Measurements from ENCODE around the gene RGS10.

RGS10 gene

DNA sequence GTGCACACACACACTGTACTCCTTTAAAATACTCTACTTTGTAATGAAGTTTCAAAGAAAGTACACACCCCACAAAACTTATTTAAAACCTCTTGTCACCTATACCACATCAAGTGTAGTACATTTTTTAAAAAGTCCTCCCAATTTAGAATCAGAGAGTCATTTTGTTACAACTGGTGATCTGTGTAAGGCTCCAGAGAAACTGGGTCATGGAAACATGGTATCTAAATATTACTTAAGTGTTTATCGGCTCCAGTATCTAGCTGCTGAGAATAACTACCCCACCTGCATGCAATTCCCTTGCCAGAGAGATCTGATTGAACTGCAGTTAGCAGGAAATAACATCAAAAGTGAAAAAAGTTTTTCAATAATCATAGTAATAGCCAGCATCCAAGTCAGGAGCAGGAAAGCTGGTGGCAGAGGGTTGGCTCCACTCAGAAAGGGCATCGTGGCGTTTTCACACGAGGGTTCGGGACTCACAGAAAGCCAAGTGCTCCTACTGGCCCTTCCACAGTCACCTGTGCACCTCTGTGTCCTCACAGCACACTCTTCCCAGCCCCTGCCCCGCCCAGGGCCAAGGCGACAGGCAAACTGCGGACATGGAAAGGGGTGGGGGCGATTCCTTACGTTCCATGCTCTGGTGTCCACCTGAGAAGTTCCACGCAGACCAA, 6.5 kb downstream of the RGS10 start:
- TF ChIP-seq, protein P1, sequence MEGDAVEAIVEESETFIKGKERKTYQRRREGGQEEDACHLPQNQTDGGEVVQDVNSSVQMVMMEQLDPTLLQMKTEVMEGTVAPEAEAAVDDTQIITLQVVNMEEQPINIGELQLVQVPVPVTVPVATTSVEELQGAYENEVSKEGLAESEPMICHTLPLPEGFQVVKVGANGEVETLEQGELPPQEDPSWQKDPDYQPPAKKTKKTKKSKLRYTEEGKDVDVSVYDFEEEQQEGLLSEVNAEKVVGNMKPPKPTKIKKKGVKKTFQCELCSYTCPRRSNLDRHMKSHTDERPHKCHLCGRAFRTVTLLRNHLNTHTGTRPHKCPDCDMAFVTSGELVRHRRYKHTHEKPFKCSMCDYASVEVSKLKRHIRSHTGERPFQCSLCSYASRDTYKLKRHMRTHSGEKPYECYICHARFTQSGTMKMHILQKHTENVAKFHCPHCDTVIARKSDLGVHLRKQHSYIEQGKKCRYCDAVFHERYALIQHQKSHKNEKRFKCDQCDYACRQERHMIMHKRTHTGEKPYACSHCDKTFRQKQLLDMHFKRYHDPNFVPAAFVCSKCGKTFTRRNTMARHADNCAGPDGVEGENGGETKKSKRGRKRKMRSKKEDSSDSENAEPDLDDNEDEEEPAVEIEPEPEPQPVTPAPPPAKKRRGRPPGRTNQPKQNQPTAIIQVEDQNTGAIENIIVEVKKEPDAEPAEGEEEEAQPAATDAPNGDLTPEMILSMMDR (IDR thresholded peaks at IDR 0.05), result no peak

GRCh38 chr10:119535305-119535704, 7.2 kb downstream of the RGS10 start:
- TF ChIP-seq, protein P1 (IDR thresholded peaks at IDR 0.05), result no peak

GRCh38 chr10:119533473-119533872, 9.0 kb downstream of the RGS10 start:
- TF ChIP-seq, protein P1 (IDR thresholded peaks at IDR 0.05), result no peak

DNA sequence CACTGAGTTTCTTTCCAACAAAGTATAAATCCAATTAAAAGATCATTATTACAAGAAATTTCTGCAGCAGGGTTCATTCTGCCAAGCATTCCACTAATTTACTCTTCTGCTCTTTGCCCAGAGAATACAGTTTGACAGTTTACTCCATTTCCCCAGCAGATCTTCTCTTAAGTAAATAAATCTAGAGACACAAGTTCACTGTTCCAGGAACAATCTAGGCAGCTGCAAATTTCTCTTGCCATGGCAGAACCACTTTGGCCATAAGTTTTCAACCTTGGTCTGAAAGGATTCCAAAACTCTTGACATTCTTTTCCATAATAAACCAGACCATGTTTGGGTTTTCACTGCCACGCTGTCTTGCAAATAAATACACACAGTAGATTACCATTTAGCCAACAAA, 11.5 kb downstream of the RGS10 start:
- TF ChIP-seq, protein P1 (IDR thresholded peaks at IDR 0.05), result no peak

- TF ChIP-seq, protein P1 (IDR thresholded peaks at IDR 0.05), result no peak
Observed at GRCh38 chr10:119526621-119527592, 15.6 kb downstream of the RGS10 start.

DNA sequence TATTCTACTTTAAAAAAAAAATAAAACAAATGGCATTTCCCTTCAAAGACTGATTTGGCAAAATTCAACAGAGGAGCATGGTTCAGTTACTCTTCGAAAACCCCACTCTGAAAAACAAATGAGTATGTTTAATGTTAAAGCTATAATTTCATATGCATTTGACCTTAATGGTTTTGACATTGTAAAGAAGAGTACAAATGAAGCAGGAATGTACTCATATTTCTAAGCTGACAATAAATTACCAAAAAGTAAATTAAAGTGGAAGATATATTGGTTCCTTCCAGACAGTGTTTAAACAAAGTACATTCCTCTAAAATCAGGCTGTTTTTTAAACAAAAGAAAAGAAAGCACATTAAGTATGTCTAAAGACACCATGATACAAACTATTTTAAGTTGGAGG, 16.4 kb downstream of the RGS10 start:
- TF ChIP-seq, protein P1 (IDR thresholded peaks at IDR 0.05), result no peak

DNA sequence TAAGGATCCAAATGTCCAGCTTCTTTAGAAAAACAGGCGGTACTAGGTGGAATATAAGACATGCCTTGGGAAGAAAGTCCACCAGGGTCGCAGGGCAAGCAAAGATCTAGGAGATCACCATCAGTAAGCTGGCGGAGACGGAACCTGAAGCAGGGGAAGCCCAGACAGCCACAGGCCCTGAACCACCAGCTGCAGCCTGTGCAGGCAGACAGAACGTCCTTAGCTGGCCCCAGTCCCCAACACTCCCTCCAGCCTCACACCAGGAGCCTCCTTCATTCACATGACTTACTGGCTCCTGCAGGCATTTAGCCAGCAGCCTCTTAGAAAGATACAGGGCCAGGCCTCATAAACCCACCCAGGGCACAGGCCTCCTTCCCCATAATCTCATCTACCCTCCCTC, 17.4 kb downstream of the RGS10 start:
- TF ChIP-seq, protein P1 (IDR thresholded peaks at IDR 0.05), result no peak
